Measurements from ENCODE around the gene LDLRAD4.

The LDLRAD4 gene

GRCh38 chr18:13430663-13431062 lies 212.1 kb downstream of the LDLRAD4 start:
- H3K27ac ChIP-seq (ENCODE audit: low read depth, low read length), result no peak overlapping the region
- H3K4me3 ChIP-seq (ENCODE audit: low read depth, low read length), result no peak overlapping the region
- no peaks in the 10 kb centered on the region for H3K27me3 ChIP-seq (ENCODE audit: control insufficient read depth, insufficient read depth, low read length)
- H3K4me1 ChIP-seq (ENCODE audit: control insufficient read depth, insufficient read depth, low read length), result peaks cover 22% of the 10 kb centered on the region
- no peaks in the 10 kb centered on the region for H3K9me3 ChIP-seq (ENCODE audit: control insufficient read depth, insufficient read depth, low read depth, low read length)
- no peak overlapping the region for H3K9ac ChIP-seq (ENCODE audit: low read length)
- no peaks in the 10 kb centered on the region for H3K36me3 ChIP-seq (ENCODE audit: control insufficient read depth, insufficient read depth, low read length)

GRCh38 chr18:13431886-13432285 lies 213.3 kb downstream of the LDLRAD4 start:
- H3K27me3 ChIP-seq (ENCODE audit: control insufficient read depth, insufficient read depth, low read length), result no peaks in the 10 kb centered on the region
- H3K4me3 ChIP-seq (ENCODE audit: low read depth, low read length), result no peak overlapping the region
- no peak overlapping the region for H3K9ac ChIP-seq (ENCODE audit: low read length)
- no peaks in the 10 kb centered on the region for H3K36me3 ChIP-seq (ENCODE audit: control insufficient read depth, insufficient read depth, low read length)
- no peak overlapping the region for H3K27ac ChIP-seq (ENCODE audit: low read depth, low read length)
- no peaks in the 10 kb centered on the region for H3K9me3 ChIP-seq (ENCODE audit: control insufficient read depth, insufficient read depth, low read depth, low read length)
- peaks cover 24% of the 10 kb centered on the region for H3K4me1 ChIP-seq (ENCODE audit: control insufficient read depth, insufficient read depth, low read length)

- H3K4me1 ChIP-seq (ENCODE audit: control insufficient read depth, insufficient read depth, low read length), result peaks cover 28% of the 10 kb centered on the region
- H3K27ac ChIP-seq (ENCODE audit: low read depth, low read length), result no peak overlapping the region
- no peaks in the 10 kb centered on the region for H3K36me3 ChIP-seq (ENCODE audit: control insufficient read depth, insufficient read depth, low read length)
- H3K4me3 ChIP-seq (ENCODE audit: low read depth, low read length), result no peak overlapping the region
- no peaks in the 10 kb centered on the region for H3K27me3 ChIP-seq (ENCODE audit: control insufficient read depth, insufficient read depth, low read length)
- no peaks in the 10 kb centered on the region for H3K9me3 ChIP-seq (ENCODE audit: control insufficient read depth, insufficient read depth, low read depth, low read length)
- no peak overlapping the region for H3K9ac ChIP-seq (ENCODE audit: low read length)
These were observed 214.6 kb downstream of the LDLRAD4 start for GRCh38 chr18:13433125-13433524.

GRCh38 chr18:13433685-13434084 lies 215.1 kb downstream of the LDLRAD4 start:
- Histone ChIP-seq H3K9me3 (ENCODE audit: control insufficient read depth, insufficient read depth, low read depth, low read length) (no peaks in the 10 kb centered on the region), H3K4me3 (ENCODE audit: low read depth, low read length) (no peak overlapping the region), H3K4me1 (ENCODE audit: control insufficient read depth, insufficient read depth, low read length) (peaks cover 26% of the 10 kb centered on the region), H3K36me3 (ENCODE audit: control insufficient read depth, insufficient read depth, low read length) (no peaks in the 10 kb centered on the region), H3K27me3 (ENCODE audit: control insufficient read depth, insufficient read depth, low read length) (no peaks in the 10 kb centered on the region), H3K9ac (ENCODE audit: low read length) (no peak overlapping the region), H3K27ac (ENCODE audit: low read depth, low read length) (no peak overlapping the region)

GRCh38 chr18:13434854-13435253 lies 216.3 kb downstream of the LDLRAD4 start:
- Histone ChIP-seq H3K4me3 (ENCODE audit: low read depth, low read length) (no peak overlapping the region), H3K27me3 (ENCODE audit: control insufficient read depth, insufficient read depth, low read length) (no peaks in the 10 kb centered on the region), H3K9me3 (ENCODE audit: control insufficient read depth, insufficient read depth, low read depth, low read length) (no peaks in the 10 kb centered on the region), H3K9ac (ENCODE audit: low read length) (no peak overlapping the region), H3K4me1 (ENCODE audit: control insufficient read depth, insufficient read depth, low read length) (peaks cover 25% of the 10 kb centered on the region), H3K36me3 (ENCODE audit: control insufficient read depth, insufficient read depth, low read length) (no peaks in the 10 kb centered on the region), H3K27ac (ENCODE audit: low read depth, low read length) (no peak overlapping the region)

GRCh38 chr18:13435586-13436333 lies 217.2 kb downstream of the LDLRAD4 start:
- H3K27me3 ChIP-seq (ENCODE audit: control insufficient read depth, insufficient read depth, low read length), result no peaks in the 10 kb centered on the region
- H3K4me1 ChIP-seq (ENCODE audit: control insufficient read depth, insufficient read depth, low read length), result peaks cover 17% of the 10 kb centered on the region
- H3K9ac ChIP-seq (ENCODE audit: low read length), result no peak overlapping the region
- H3K36me3 ChIP-seq (ENCODE audit: control insufficient read depth, insufficient read depth, low read length), result no peaks in the 10 kb centered on the region
- no peak overlapping the region for H3K4me3 ChIP-seq (ENCODE audit: low read depth, low read length)
- H3K27ac ChIP-seq (ENCODE audit: low read depth, low read length), result no peak overlapping the region
- H3K9me3 ChIP-seq (ENCODE audit: control insufficient read depth, insufficient read depth, low read depth, low read length), result no peaks in the 10 kb centered on the region

GRCh38 chr18:13436576-13436975 lies 218.0 kb downstream of the LDLRAD4 start:
- Histone ChIP-seq H3K4me3 (ENCODE audit: low read depth, low read length) (no peak overlapping the region), H3K9ac (ENCODE audit: low read length) (no peak overlapping the region), H3K27ac (ENCODE audit: low read depth, low read length) (no peak overlapping the region), H3K4me1 (ENCODE audit: control insufficient read depth, insufficient read depth, low read length) (peaks cover 12% of the 10 kb centered on the region; the same call in 1 of the 2 replicates), H3K36me3 (ENCODE audit: control insufficient read depth, insufficient read depth, low read length) (no peaks in the 10 kb centered on the region), H3K9me3 (ENCODE audit: control insufficient read depth, insufficient read depth, low read depth, low read length) (no peaks in the 10 kb centered on the region), H3K27me3 (ENCODE audit: control insufficient read depth, insufficient read depth, low read length) (no peaks in the 10 kb centered on the region)

GRCh38 chr18:13437034-13437433 lies 218.5 kb downstream of the LDLRAD4 start:
- Histone ChIP-seq H3K27me3 (ENCODE audit: control insufficient read depth, insufficient read depth, low read length) (no peaks in the 10 kb centered on the region), H3K4me1 (ENCODE audit: control insufficient read depth, insufficient read depth, low read length) (peaks cover 12% of the 10 kb centered on the region; the same call in 1 of the 2 replicates), H3K4me3 (ENCODE audit: low read depth, low read length) (no peak overlapping the region), H3K36me3 (ENCODE audit: control insufficient read depth, insufficient read depth, low read length) (no peaks in the 10 kb centered on the region), H3K9me3 (ENCODE audit: control insufficient read depth, insufficient read depth, low read depth, low read length) (no peaks in the 10 kb centered on the region), H3K9ac (ENCODE audit: low read length) (no peak overlapping the region), H3K27ac (ENCODE audit: low read depth, low read length) (no peak overlapping the region)

- H3K27me3 ChIP-seq (ENCODE audit: control insufficient read depth, insufficient read depth, low read length), result no peaks in the 10 kb centered on the region
- no peaks in the 10 kb centered on the region for H3K9me3 ChIP-seq (ENCODE audit: control insufficient read depth, insufficient read depth, low read depth, low read length)
- no peak overlapping the region for H3K27ac ChIP-seq (ENCODE audit: low read depth, low read length)
- H3K36me3 ChIP-seq (ENCODE audit: control insufficient read depth, insufficient read depth, low read length), result no peaks in the 10 kb centered on the region
- no peak overlapping the region for H3K4me3 ChIP-seq (ENCODE audit: low read depth, low read length)
- peaks cover 12% of the 10 kb centered on the region; the same call in 1 of the 2 replicates for H3K4me1 ChIP-seq (ENCODE audit: control insufficient read depth, insufficient read depth, low read length)
- no peak overlapping the region for H3K9ac ChIP-seq (ENCODE audit: low read length)
These were observed 219.4 kb downstream of the LDLRAD4 start for GRCh38 chr18:13437796-13438506.

GRCh38 chr18:13438507-13439056 lies 220.0 kb downstream of the LDLRAD4 start:
- peaks cover 12% of the 10 kb centered on the region; the same call in 1 of the 2 replicates for H3K4me1 ChIP-seq (ENCODE audit: control insufficient read depth, insufficient read depth, low read length)

GRCh38 chr18:13439461-13439860 lies 220.9 kb downstream of the LDLRAD4 start:
- Histone ChIP-seq H3K27ac (ENCODE audit: low read depth, low read length) (no peak overlapping the region), H3K9me3 (ENCODE audit: control insufficient read depth, insufficient read depth, low read depth, low read length) (no peaks in the 10 kb centered on the region), H3K4me1 (ENCODE audit: control insufficient read depth, insufficient read depth, low read length) (peaks cover 12% of the 10 kb centered on the region; the same call in 1 of the 2 replicates), H3K9ac (ENCODE audit: low read length) (no peak overlapping the region), H3K4me3 (ENCODE audit: low read depth, low read length) (no peak overlapping the region), H3K36me3 (ENCODE audit: control insufficient read depth, insufficient read depth, low read length) (no peaks in the 10 kb centered on the region), H3K27me3 (ENCODE audit: control insufficient read depth, insufficient read depth, low read length) (peaks cover 5% of the 10 kb centered on the region; the same call in 1 of the 2 replicates)

More at GRCh38 chr18:13438507-13439056, 220.0 kb downstream of the LDLRAD4 start:
- Histone ChIP-seq H3K27me3 (ENCODE audit: control insufficient read depth, insufficient read depth, low read length) (peaks cover under 1% of the 10 kb centered on the region; the same call in 1 of the 2 replicates), H3K27ac (ENCODE audit: low read depth, low read length) (no peak overlapping the region), H3K9me3 (ENCODE audit: control insufficient read depth, insufficient read depth, low read depth, low read length) (no peaks in the 10 kb centered on the region), H3K9ac (ENCODE audit: low read length) (no peak overlapping the region), H3K4me3 (ENCODE audit: low read depth, low read length) (no peak overlapping the region), H3K36me3 (ENCODE audit: control insufficient read depth, insufficient read depth, low read length) (no peaks in the 10 kb centered on the region)

Data from HUES6 (cell line).